OCI-LY3 (cell line): ENCODE measurements around the gene ZMIZ1.

ENCODE experiments used
- H2AFZ ChIP-seq: fragments of 200-600, 300-600 bp; shearing (Covaris generic); 2 replicates; pipeline ENCODE4 v1.6.0; 2014; ENCODE audit warnings: antibody characterized with exemption, low read depth, low read length
- H3K27ac ChIP-seq: fragments of 200-600, 300-600 bp; sonication (generic); 2 replicates; pipeline ENCODE4 v1.5.1; 2014; ENCODE audit warnings: mild to moderate bottlenecking, low read length, moderate library complexity, mixed read lengths
- H3K27me3 ChIP-seq: fragments of 200-600, 300-600 bp; sonication (generic); 2 replicates; pipeline ENCODE4 v1.6.1; 2014; ENCODE audit warnings: low read depth, low read length, mixed read lengths
- H3K36me3 ChIP-seq: fragments of 200-600, 300-600 bp; sonication (generic); replicated peaks from 2 replicates; pipeline ENCODE3; 2014; ENCODE audit warnings: low read depth, low read length, mixed read lengths
- H3K4me1 ChIP-seq: fragments of 300-600, 200-600 bp; sonication (generic); 2 replicates; pipeline ENCODE4 v1.6.1; 2014; ENCODE audit warnings: low read length, mixed read lengths
- H3K4me2 ChIP-seq: fragments of 200-600, 300-600 bp; sonication (generic); 2 replicates; pipeline ENCODE4 v1.6.1; 2014; ENCODE audit warnings: low read length, mixed read lengths
- H3K4me3 ChIP-seq: fragments of 300-600, 200-600 bp; sonication (generic); 2 replicates; pipeline ENCODE4 v1.5.1; 2014; ENCODE audit warnings: antibody characterized with exemption, mild to moderate bottlenecking, low read length, moderate library complexity
- H3K79me2 ChIP-seq: fragments of 300-600, 200-600 bp; shearing (Covaris generic); 2 replicates; pipeline ENCODE4 v1.6.1; 2014; ENCODE audit warnings: mild to moderate bottlenecking, low read length, mixed read lengths
- H3K9ac ChIP-seq: fragments of 300-600, 200-600 bp; shearing (Covaris generic); 2 replicates; pipeline ENCODE4 v1.6.0; 2014; ENCODE audit warnings: mild to moderate bottlenecking, low read length, moderate library complexity
- H3K9me3 ChIP-seq: fragments of 200-600, 300-600 bp; shearing (Covaris generic); 2 replicates; pipeline ENCODE4 v1.6.1; 2014; ENCODE audit warnings: low read length, mixed read lengths; ENCODE audit not compliant: insufficient read depth
- H4K20me1 ChIP-seq: fragments of 200-600, 300-600 bp; sonication (generic); 2 replicates; pipeline ENCODE4 v1.6.1; 2016; ENCODE audit warnings: low read length, mixed read lengths; ENCODE audit not compliant: insufficient read depth
- CTCF ChIP-seq: fragments of 200-600, 300-600 bp; sonication (generic); IDR thresholded peaks from 2 replicates; pipeline ENCODE4 v1.5.1; 2014; ENCODE audit warnings: antibody characterized with exemption, low read length, low read depth
- EZH2phosphoT487 ChIP-seq: fragments of 200-600 bp; shearing (Covaris generic); IDR thresholded peaks from 2 replicates; pipeline ENCODE4 v1.6.1; 2018; ENCODE audit warnings: antibody characterized with exemption, mixed run types, low read depth

The ZMIZ1 gene

GRCh38 chr10:79123547-79123963 lies 54.8 kb downstream of the ZMIZ1 start:
- H3K79me2 ChIP-seq, result no peaks in the 10 kb centered on the region
- H3K9me3 ChIP-seq, result no peaks in the 10 kb centered on the region
- no peaks in the 10 kb centered on the region for H3K36me3 ChIP-seq
- no peak overlapping the region for H3K4me3 ChIP-seq
- H4K20me1 ChIP-seq, result no peaks in the 10 kb centered on the region
- no peaks in the 10 kb centered on the region for H3K4me1 ChIP-seq
- H3K27ac ChIP-seq, result no peak overlapping the region
- H3K4me2 ChIP-seq, result no peak overlapping the region
- no peaks in the 10 kb centered on the region for H3K27me3 ChIP-seq
- no peak overlapping the region for H2AFZ ChIP-seq
- no peak for TF ChIP-seq EZH2phosphoT487
- no peak for TF ChIP-seq CTCF
- no peak overlapping the region for H3K9ac ChIP-seq

GRCh38 chr10:79124066-79124465 lies 55.3 kb downstream of the ZMIZ1 start:
- H3K4me2 ChIP-seq, result no peak overlapping the region
- H3K79me2 ChIP-seq, result no peaks in the 10 kb centered on the region
- no peaks in the 10 kb centered on the region for H3K9me3 ChIP-seq
- no peak overlapping the region for H3K4me3 ChIP-seq
- H3K27ac ChIP-seq, result no peak overlapping the region
- no peak overlapping the region for H2AFZ ChIP-seq
- no peak for TF ChIP-seq CTCF
- no peak for TF ChIP-seq EZH2phosphoT487
- H4K20me1 ChIP-seq, result no peaks in the 10 kb centered on the region
- H3K36me3 ChIP-seq, result no peaks in the 10 kb centered on the region
- no peaks in the 10 kb centered on the region for H3K4me1 ChIP-seq
- no peak overlapping the region for H3K9ac ChIP-seq
- no peaks in the 10 kb centered on the region for H3K27me3 ChIP-seq

- no peaks in the 10 kb centered on the region for H3K4me1 ChIP-seq
- H2AFZ ChIP-seq, result no peak overlapping the region
- H3K4me3 ChIP-seq, result no peak overlapping the region
- H4K20me1 ChIP-seq, result no peaks in the 10 kb centered on the region
- no peak overlapping the region for H3K9ac ChIP-seq
- H3K4me2 ChIP-seq, result no peak overlapping the region
- no peaks in the 10 kb centered on the region for H3K9me3 ChIP-seq
- H3K79me2 ChIP-seq, result no peaks in the 10 kb centered on the region
- no peaks in the 10 kb centered on the region for H3K27me3 ChIP-seq
- TF ChIP-seq CTCF, result no peak
- TF ChIP-seq EZH2phosphoT487, result no peak
- no peak overlapping the region for H3K27ac ChIP-seq
- H3K36me3 ChIP-seq, result no peaks in the 10 kb centered on the region
Observed at GRCh38 chr10:79125092-79125491, 56.3 kb downstream of the ZMIZ1 start.

- Histone ChIP-seq H3K27ac (no peak overlapping the region), H3K4me3 (no peak overlapping the region), H3K4me2 (no peak overlapping the region), H3K27me3 (no peaks in the 10 kb centered on the region), H2AFZ (no peak overlapping the region), H3K36me3 (no peaks in the 10 kb centered on the region), H3K9ac (no peak overlapping the region), H3K79me2 (no peaks in the 10 kb centered on the region), H4K20me1 (no peaks in the 10 kb centered on the region), H3K4me1 (no peaks in the 10 kb centered on the region), H3K9me3 (no peaks in the 10 kb centered on the region)
- no peak for TF ChIP-seq CTCF
- no peak for TF ChIP-seq EZH2phosphoT487
Observed at GRCh38 chr10:79126351-79127080, 57.8 kb downstream of the ZMIZ1 start.
